H9 (cell line): ENCODE data around the gene SDK1. TPM values are rescaled to one million over a fixed set of nuclear protein-coding genes. Genes with fewer than 3 reads are reported as not detected.

ENCODE experiments used
- DNase-seq: peaks from one replicate; pipeline ENCODE4 v3.0.0-alpha.2; 2017
- H2AFZ ChIP-seq: one replicate; pipeline ENCODE4 v1.6.1; 2013; ENCODE audit warnings: mild to moderate bottlenecking, low read length, control low read depth, moderate library complexity
- H2AK5ac ChIP-seq: 2 replicates; pipeline ENCODE4 v1.6.1; 2013; ENCODE audit warnings: low read length, control low read depth, mixed read lengths; ENCODE audit not compliant: insufficient read length
- H2BK120ac ChIP-seq: one replicate; pipeline ENCODE4 v1.6.1; 2013; ENCODE audit warnings: low read depth, mild to moderate bottlenecking, low read length, control low read depth, inconsistent platforms; ENCODE audit not compliant: poor library complexity, severe bottlenecking
- H2BK12ac ChIP-seq: 2 replicates; pipeline ENCODE4 v1.6.1; 2013; ENCODE audit warnings: low read length, control low read depth, mixed read lengths, low read depth; ENCODE audit not compliant: insufficient read length
- H2BK15ac ChIP-seq: 2 replicates; pipeline ENCODE4 v1.6.1; 2013; ENCODE audit warnings: low read depth, low read length, control low read depth
- H2BK20ac ChIP-seq: one replicate; pipeline ENCODE4 v1.6.1; 2013; ENCODE audit warnings: low read depth, mild to moderate bottlenecking, low read length, control low read depth, inconsistent platforms; ENCODE audit not compliant: poor library complexity, severe bottlenecking
- H2BK5ac ChIP-seq: 2 replicates; pipeline ENCODE4 v1.6.1; 2013; ENCODE audit warnings: low read length, control low read depth, mixed read lengths; ENCODE audit not compliant: insufficient read length
- H3K14ac ChIP-seq: 2 replicates; pipeline ENCODE4 v1.6.1; 2013; ENCODE audit warnings: low read length, control low read depth; ENCODE audit not compliant: insufficient read depth
- H3K18ac ChIP-seq: 2 replicates; pipeline ENCODE4 v1.6.1; 2013; ENCODE audit warnings: low read depth, mild to moderate bottlenecking, mixed read lengths, low read length, control low read depth; ENCODE audit not compliant: insufficient read length
- H3K23ac ChIP-seq: 2 replicates; pipeline ENCODE4 v1.6.1; 2013; ENCODE audit warnings: low read length, control low read depth, mixed read lengths, low read depth; ENCODE audit not compliant: insufficient read length
- H3K23me2 ChIP-seq: 2 replicates; pipeline ENCODE4 v1.6.1; 2013; ENCODE audit warnings: low read depth, mild to moderate bottlenecking, mixed read lengths, low read length, control low read depth; ENCODE audit not compliant: insufficient read length, poor library complexity, severe bottlenecking
- H3K27ac ChIP-seq: 2 replicates; pipeline ENCODE4 v1.5.1; 2013; ENCODE audit warnings: low read length, control low read depth, mixed read lengths, low read depth; ENCODE audit not compliant: insufficient read length
- H3K27me3 ChIP-seq: 2 replicates; pipeline ENCODE4 v1.6.1; 2013; ENCODE audit warnings: low read length, control low read depth, inconsistent platforms; ENCODE audit not compliant: insufficient read depth
- H3K4ac ChIP-seq: 2 replicates; pipeline ENCODE4 v1.6.1; 2013; ENCODE audit warnings: low read depth, mild to moderate bottlenecking, control low read depth, inconsistent platforms, low read length, moderate library complexity
- H3K4me1 ChIP-seq: 2 replicates; pipeline ENCODE4 v1.6.1; 2013; ENCODE audit warnings: low read length, control low read depth, inconsistent platforms; ENCODE audit not compliant: insufficient read depth
- H3K4me2 ChIP-seq: 2 replicates; pipeline ENCODE4 v1.6.1; 2013; ENCODE audit warnings: low read length, control low read depth, mixed read lengths; ENCODE audit not compliant: insufficient read length, insufficient read depth
- H3K56ac ChIP-seq: 2 replicates; pipeline ENCODE4 v1.6.1; 2013; ENCODE audit warnings: low read depth, mild to moderate bottlenecking, mixed read lengths, low read length, control low read depth; ENCODE audit not compliant: insufficient read length
- H3K79me1 ChIP-seq: 2 replicates; pipeline ENCODE4 v1.6.1; 2013; ENCODE audit warnings: low read depth, mild to moderate bottlenecking, moderate library complexity, low read length, control low read depth, inconsistent platforms; ENCODE audit not compliant: insufficient read depth, poor library complexity, severe bottlenecking
- H3K79me2 ChIP-seq: 2 replicates; pipeline ENCODE4 v1.6.1; 2013; ENCODE audit warnings: low read length, control low read depth, inconsistent platforms; ENCODE audit not compliant: insufficient read depth
- H3K9ac ChIP-seq: 2 replicates; pipeline ENCODE4 v1.6.1; 2013; ENCODE audit warnings: low read length, control low read depth, mixed read lengths; ENCODE audit not compliant: insufficient read length; ENCODE audit errors: extremely low read depth
- H3K9me3 ChIP-seq: one replicate; pipeline ENCODE4 v1.6.1; 2013; ENCODE audit warnings: low read depth, low read length, inconsistent platforms; ENCODE audit not compliant: control insufficient read depth
- H3T11ph ChIP-seq: one replicate; pipeline ENCODE4 v1.6.1; 2013; ENCODE audit warnings: mild to moderate bottlenecking, low read length, control low read depth, inconsistent platforms
- H4K20me1 ChIP-seq: one replicate; pipeline ENCODE4 v1.6.1; 2013; ENCODE audit not compliant: control insufficient read depth, insufficient read length, insufficient read depth
- H4K5ac ChIP-seq: 2 replicates; pipeline ENCODE4 v1.6.1; 2013; ENCODE audit warnings: low read depth, mild to moderate bottlenecking, mixed read lengths, low read length, control low read depth; ENCODE audit not compliant: insufficient read length
- H4K8ac ChIP-seq: replicated peaks from 2 replicates; pipeline ENCODE4 v1.6.1; 2013; ENCODE audit warnings: low read length, control low read depth, mixed read lengths, low read depth; ENCODE audit not compliant: insufficient read length
- H4K91ac ChIP-seq: 2 replicates; pipeline ENCODE4 v1.6.1; 2013; ENCODE audit warnings: low read depth, mild to moderate bottlenecking, moderate library complexity, mixed read lengths, low read length, control low read depth; ENCODE audit not compliant: insufficient read length
- H3K27ac Mint-ChIP-seq, 3 experiments: 2 replicates in 2 of 3; 3 replicates in 1 of 3; pipeline ENCODE4 v1.8.0; 2020 to 2021; ENCODE audit warnings: mixed read lengths in 3 of 3, mild to moderate bottlenecking in 1 of 3, moderate library complexity in 1 of 3
- H3K27me3 Mint-ChIP-seq: 2 replicates; pipeline ENCODE4 v1.8.0; 2021; ENCODE audit warnings: low read depth, mild to moderate bottlenecking, moderate library complexity, mixed read lengths
- H3K36me3 Mint-ChIP-seq, 3 experiments: 2 replicates in 2 of 3; 3 replicates in 1 of 3; pipeline ENCODE4 v1.8.0; 2020 to 2021; ENCODE audit warnings: low read depth in 3 of 3, mixed read lengths in 3 of 3; ENCODE audit not compliant: insufficient read depth in 1 of 3
- H3K4me1 Mint-ChIP-seq, 2 experiments: 2 replicates each; pipeline ENCODE4 v1.8.0; 2020; ENCODE audit warnings: mixed read lengths in 2 of 2
- H3K4me3 Mint-ChIP-seq, 2 experiments: 2 replicates in 1 of 2; 3 replicates in 1 of 2; pipeline ENCODE4 v1.8.0; 2020 to 2021; ENCODE audit warnings: mild to moderate bottlenecking in 2 of 2, mixed read lengths in 2 of 2, moderate library complexity in 1 of 2
- H3K9me3 Mint-ChIP-seq, 2 experiments: 2 replicates in 1 of 2; 3 replicates in 1 of 2; pipeline ENCODE4 v1.8.0; 2020; ENCODE audit warnings: mild to moderate bottlenecking in 2 of 2, mixed read lengths in 2 of 2, moderate library complexity in 1 of 2
- WGBS: extraction: QIAGEN DNeasy Blood & Tissue Kit; methylation state at CpG from one replicate; pipeline ENCODE4 v1.1.7; 2013; ENCODE audit warnings: missing lambda C conversion rate, low lambda C conversion rate, mixed read lengths; ENCODE audit not compliant: insufficient read length; ENCODE audit errors: extremely low coverage; 5-methylcytosine and 5-hydroxymethylcytosine counted together
- total RNA-seq: library from RNA; stranded (reverse); gene quantifications from 2 replicates; pipeline ENCODE4 v1.2.1, GENCODE V29; 2021
- TF ChIP-seq, protein P1 (sequence below): fragments of 200-600 bp; sonication (generic); conservative IDR thresholded peaks from 3 replicates; pipeline ENCODE4 v1.8.0; 2021; ENCODE audit warnings: antibody characterized with exemption, mild to moderate bottlenecking

Gene SDK1
- total RNA-seq, 1 experiment from 2014 or later = 8.7 TPM

GRCh38 chr7:4191525-4191924, 890.5 kb downstream of the SDK1 start:
- no peaks in the 10 kb centered on the region; a peak in 1 of 5 replicates for H3K9me3 Mint-ChIP-seq
- Histone ChIP-seq H3K18ac (no peak overlapping the region), H3K27me3 (no peaks in the 10 kb centered on the region), H4K5ac (no peak overlapping the region), H3K23me2 (no peaks in the 10 kb centered on the region), H4K91ac (no peak overlapping the region), H4K20me1 (no peaks in the 10 kb centered on the region), H4K8ac (no peak overlapping the region), H3K79me2 (no peaks in the 10 kb centered on the region), H3K27ac (no peak overlapping the region), H3K4ac (no peak overlapping the region), H3K4me1 (no peaks in the 10 kb centered on the region), H2BK12ac (no peak overlapping the region), H2BK20ac (no peak overlapping the region), H3K56ac (no peak overlapping the region), H3T11ph (no peak overlapping the region), H3K4me2 (no peak overlapping the region), H2AK5ac (no peak overlapping the region), H3K79me1 (no peaks in the 10 kb centered on the region), H2BK5ac (no peak overlapping the region), H3K9me3 (no peaks in the 10 kb centered on the region), H2BK120ac (no peak overlapping the region), H3K23ac (no peak overlapping the region), H2AFZ (no peak overlapping the region), H2BK15ac (no peak overlapping the region), H3K14ac (peak overlapping the region; percentile 12; the same call in 1 of the 2 replicates), H3K9ac (no peak overlapping the region)
- peaks cover 10 to 32% of the 10 kb centered on the region in 2 experiments for H3K4me1 Mint-ChIP-seq
- DNase-seq = no peak
- TF ChIP-seq, protein P1, sequence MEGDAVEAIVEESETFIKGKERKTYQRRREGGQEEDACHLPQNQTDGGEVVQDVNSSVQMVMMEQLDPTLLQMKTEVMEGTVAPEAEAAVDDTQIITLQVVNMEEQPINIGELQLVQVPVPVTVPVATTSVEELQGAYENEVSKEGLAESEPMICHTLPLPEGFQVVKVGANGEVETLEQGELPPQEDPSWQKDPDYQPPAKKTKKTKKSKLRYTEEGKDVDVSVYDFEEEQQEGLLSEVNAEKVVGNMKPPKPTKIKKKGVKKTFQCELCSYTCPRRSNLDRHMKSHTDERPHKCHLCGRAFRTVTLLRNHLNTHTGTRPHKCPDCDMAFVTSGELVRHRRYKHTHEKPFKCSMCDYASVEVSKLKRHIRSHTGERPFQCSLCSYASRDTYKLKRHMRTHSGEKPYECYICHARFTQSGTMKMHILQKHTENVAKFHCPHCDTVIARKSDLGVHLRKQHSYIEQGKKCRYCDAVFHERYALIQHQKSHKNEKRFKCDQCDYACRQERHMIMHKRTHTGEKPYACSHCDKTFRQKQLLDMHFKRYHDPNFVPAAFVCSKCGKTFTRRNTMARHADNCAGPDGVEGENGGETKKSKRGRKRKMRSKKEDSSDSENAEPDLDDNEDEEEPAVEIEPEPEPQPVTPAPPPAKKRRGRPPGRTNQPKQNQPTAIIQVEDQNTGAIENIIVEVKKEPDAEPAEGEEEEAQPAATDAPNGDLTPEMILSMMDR = no peak
- no peaks in the 10 kb centered on the region; the same call in 1 of the 2 replicates for H3K27me3 Mint-ChIP-seq
- 0 out of 7 replicates have a peak overlapping the region, but pooled peaks of 1 of the 3 experiments have one; percentile 37 for H3K27ac Mint-ChIP-seq
- no CpG with 5 or more reads among the region's 14 CpGs for WGBS
- H3K4me3 Mint-ChIP-seq = no peak overlapping the region
- peaks cover 2 to 4% (median 2%) of the 10 kb centered on the region in 3 experiments; a peak in 3 of 7 replicates for H3K36me3 Mint-ChIP-seq
